DOHH2 (cell line): ENCODE measurements around the gene COLEC12.

ENCODE experiments used
- H3F3A ChIP-seq: fragments of 200-600 bp; sonication (generic), shearing (Covaris generic); 2 replicates; pipeline ENCODE4 v1.6.0; 2016; ENCODE audit warnings: antibody characterized with exemption, mild to moderate bottlenecking; ENCODE audit not compliant: control insufficient read depth, insufficient read depth
- H3K27ac ChIP-seq: fragments of 200-600 bp; sonication (generic); 2 replicates; pipeline ENCODE4 v1.5.1; 2014; ENCODE audit warnings: low read depth, mild to moderate bottlenecking, low read length, moderate library complexity
- H3K27me3 ChIP-seq: fragments of 200-600 bp; sonication (generic); 2 replicates; pipeline ENCODE4 v1.6.1; 2014; ENCODE audit warnings: mild to moderate bottlenecking, low read length, mixed read lengths; ENCODE audit not compliant: control insufficient read depth
- H3K36me3 ChIP-seq: fragments of 200-600 bp; sonication (generic); 2 replicates; pipeline ENCODE4 v1.6.1; 2014; ENCODE audit warnings: mild to moderate bottlenecking, low read length, moderate library complexity, mixed read lengths; ENCODE audit not compliant: control insufficient read depth
- H3K4me1 ChIP-seq: fragments of 200-600 bp; sonication (generic); 2 replicates; pipeline ENCODE4 v1.6.1; 2014; ENCODE audit warnings: mild to moderate bottlenecking, low read length, mixed read lengths; ENCODE audit not compliant: control insufficient read depth
- H3K4me2 ChIP-seq: fragments of 200-600 bp; sonication (generic); 2 replicates; pipeline ENCODE4 v1.6.0; 2014; ENCODE audit warnings: mild to moderate bottlenecking, low read length, moderate library complexity
- H3K4me3 ChIP-seq: fragments of 200-600 bp; sonication (generic); 2 replicates; pipeline ENCODE4 v1.5.1; 2014; ENCODE audit warnings: mild to moderate bottlenecking, low read length, mixed read lengths
- H3K79me2 ChIP-seq: fragments of 200-600 bp; sonication (generic); 2 replicates; pipeline ENCODE4 v1.6.1; 2014; ENCODE audit warnings: mild to moderate bottlenecking, low read length, mixed read lengths; ENCODE audit not compliant: control insufficient read depth
- H3K9me2 ChIP-seq: fragments of 200-600 bp; sonication (generic); replicated peaks from 2 replicates; pipeline ENCODE4 v1.6.1; 2014; ENCODE audit warnings: mild to moderate bottlenecking, low read length, mixed read lengths; ENCODE audit not compliant: control insufficient read depth
- H3K9me3 ChIP-seq: fragments of 200-600 bp; sonication (generic); 2 replicates; pipeline ENCODE4 v1.6.1; 2014; ENCODE audit warnings: antibody characterized with exemption, low read length, mixed read lengths; ENCODE audit not compliant: control insufficient read depth, insufficient read depth
- H4K20me1 ChIP-seq: fragments of 200-600 bp; sonication (generic); 2 replicates; pipeline ENCODE4 v1.6.0; 2014; ENCODE audit warnings: low read depth, mild to moderate bottlenecking, antibody characterized with exemption, low read length, moderate library complexity; ENCODE audit not compliant: control insufficient read depth, insufficient read depth
- CTCF ChIP-seq: fragments of 200-600 bp; sonication (generic); IDR thresholded peaks from one replicate; pipeline ENCODE4 v1.5.1; 2014; ENCODE audit warnings: antibody characterized with exemption, mild to moderate bottlenecking, low read depth, low read length; ENCODE audit not compliant: poor library complexity, severe bottlenecking
- EZH2phosphoT487 ChIP-seq: fragments of 200-600 bp; sonication (generic); IDR thresholded peaks from 2 replicates; pipeline ENCODE4 v1.6.1; 2017; ENCODE audit warnings: borderline replicate concordance, mild to moderate bottlenecking, antibody characterized with exemption, low read length, moderate library complexity, mixed read lengths

The COLEC12 gene

GRCh38 chr18:445055-445454 lies 55.4 kb downstream of the COLEC12 start:
- Histone ChIP-seq H4K20me1 (no peaks in the 10 kb centered on the region), H3K4me2 (no peak overlapping the region), H3K4me1 (no peaks in the 10 kb centered on the region), H3F3A (no peaks in the 10 kb centered on the region), H3K27me3 (no peaks in the 10 kb centered on the region), H3K27ac (no peak overlapping the region), H3K9me3 (no peaks in the 10 kb centered on the region), H3K79me2 (no peaks in the 10 kb centered on the region), H3K4me3 (no peak overlapping the region), H3K9me2 (no peaks in the 10 kb centered on the region), H3K36me3 (no peaks in the 10 kb centered on the region)
- TF ChIP-seq CTCF (no peak), EZH2phosphoT487 (no peak)

- no peaks in the 10 kb centered on the region for H3K9me3 ChIP-seq
Measured at GRCh38 chr18:438571-438970, 61.9 kb downstream of the COLEC12 start.

GRCh38 chr18:435940-436339 lies 64.6 kb downstream of the COLEC12 start:
- Histone ChIP-seq H3K4me2 (no peak overlapping the region), H4K20me1 (no peaks in the 10 kb centered on the region), H3K9me2 (no peaks in the 10 kb centered on the region), H3K36me3 (no peaks in the 10 kb centered on the region), H3K4me1 (no peaks in the 10 kb centered on the region), H3K27me3 (no peaks in the 10 kb centered on the region), H3F3A (no peaks in the 10 kb centered on the region), H3K9me3 (no peaks in the 10 kb centered on the region), H3K79me2 (no peaks in the 10 kb centered on the region), H3K4me3 (no peak overlapping the region), H3K27ac (no peak overlapping the region)
- no peak for TF ChIP-seq EZH2phosphoT487
- no peak for TF ChIP-seq CTCF

More at GRCh38 chr18:438571-438970, 61.9 kb downstream of the COLEC12 start:
- H3K79me2 ChIP-seq = no peaks in the 10 kb centered on the region
- no peak overlapping the region for H3K4me2 ChIP-seq
- H4K20me1 ChIP-seq = no peaks in the 10 kb centered on the region
- H3K27ac ChIP-seq = no peak overlapping the region
- no peaks in the 10 kb centered on the region for H3K9me2 ChIP-seq
- no peaks in the 10 kb centered on the region for H3F3A ChIP-seq
- H3K4me3 ChIP-seq = no peak overlapping the region
- TF ChIP-seq EZH2phosphoT487 = no peak
- no peak for TF ChIP-seq CTCF
- H3K27me3 ChIP-seq = no peaks in the 10 kb centered on the region
- H3K4me1 ChIP-seq = no peaks in the 10 kb centered on the region
- no peaks in the 10 kb centered on the region for H3K36me3 ChIP-seq

DNA sequence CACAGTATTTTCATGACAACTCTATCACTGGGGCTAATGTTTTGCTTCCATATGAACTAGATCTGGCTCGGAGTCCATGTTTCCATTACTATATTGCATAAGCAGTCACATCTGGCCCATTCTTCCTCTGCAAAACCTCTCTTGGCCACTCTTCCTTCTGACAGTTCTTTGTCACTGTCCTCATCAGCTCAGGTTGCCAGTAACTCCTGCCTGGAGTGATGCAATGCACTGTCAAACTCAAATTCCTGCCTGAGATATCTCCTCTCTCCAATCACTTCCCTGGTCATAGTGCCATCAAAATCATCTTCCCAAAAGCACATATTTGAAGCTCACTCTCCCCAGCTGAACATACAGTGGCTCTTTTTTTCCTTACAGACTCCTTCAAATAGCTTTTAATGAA lies 66.1 kb downstream of the COLEC12 start:
- TF ChIP-seq CTCF (no peak), EZH2phosphoT487 (no peak)
- Histone ChIP-seq H3K27me3 (no peaks in the 10 kb centered on the region), H3K4me3 (no peak overlapping the region), H3F3A (no peaks in the 10 kb centered on the region), H4K20me1 (no peaks in the 10 kb centered on the region), H3K27ac (no peak overlapping the region), H3K79me2 (no peaks in the 10 kb centered on the region), H3K4me1 (no peaks in the 10 kb centered on the region), H3K4me2 (no peak overlapping the region), H3K9me2 (no peaks in the 10 kb centered on the region), H3K36me3 (no peaks in the 10 kb centered on the region), H3K9me3 (no peaks in the 10 kb centered on the region)
